CD4-positive, alpha-beta T cell treated with Interleukin-4 for 1 hour (primary cell): ENCODE measurements around the gene NMNAT1.
"Not testable (repeated sequence)": the region's sequence is repeated elsewhere in the genome, so short reads cannot be mapped to it uniquely, and the experiment has no call there.

Source experiments
- DNase-seq, 2 donors: peaks; one replicate each; pipeline ENCODE4 v3.0.0-alpha.2; 2020 to 2022

Gene NMNAT1

GRCh38 chr1:10020678-10021077 is 77.4 kb downstream of the NMNAT1 start:
- not testable (repeated sequence) for DNase-seq

GRCh38 chr1:10021992-10022391 is 78.7 kb downstream of the NMNAT1 start:
- not testable (repeated sequence) for DNase-seq

GRCh38 chr1:10022656-10023055 is 79.4 kb downstream of the NMNAT1 start:
- no peak for DNase-seq

GRCh38 chr1:10025354-10025753 is 82.1 kb downstream of the NMNAT1 start:
- DNase-seq, result no peak

GRCh38 chr1:10027027-10027426 is 83.8 kb downstream of the NMNAT1 start:
- no peak for DNase-seq

- peak in 1 of 2 donors; percentile 25 for DNase-seq
These were observed 85.8 kb downstream of the NMNAT1 start for GRCh38 chr1:10028956-10029500.

GRCh38 chr1:10031461-10031860 is 88.2 kb downstream of the NMNAT1 start:
- no peak for DNase-seq

- peak; percentile 99 for DNase-seq
These were observed 89.5 kb downstream of the NMNAT1 start, which contains the start of gene UBE4B for GRCh38 chr1:10032590-10033358. Gene UBE4B, plus strand, starts transcription at chr1:10032958. Its CDS starts 713 bp downstream, at chr1:10033671.

- no peak for DNase-seq
These were observed 90.1 kb downstream of the NMNAT1 start for GRCh38 chr1:10033359-10033845.
